HG03565 (cell line): ENCODE results near the gene CDCA3.

ENCODE experiments used
- ATAC-seq: cut with Tn5 transposase; IDR thresholded peaks from one replicate; pipeline ENCODE4 v1.9.1; 2021; ENCODE audit warnings: mild to moderate bottlenecking, moderate library complexity; ENCODE audit not compliant: unreplicated experiment

The CDCA3 gene

GRCh38 chr12:6821591-6822425, 29.3 kb downstream of the CDCA3 start, which contains the start of gene GPR162:
GPR162 (plus strand) TSS chr12:6821821; CDS start chr12:6823899, 2,078 bp downstream.
- no peak for ATAC-seq

GRCh38 chr12:6820166-6820565, 30.9 kb downstream of the CDCA3 start:
- ATAC-seq: no peak

DNA sequence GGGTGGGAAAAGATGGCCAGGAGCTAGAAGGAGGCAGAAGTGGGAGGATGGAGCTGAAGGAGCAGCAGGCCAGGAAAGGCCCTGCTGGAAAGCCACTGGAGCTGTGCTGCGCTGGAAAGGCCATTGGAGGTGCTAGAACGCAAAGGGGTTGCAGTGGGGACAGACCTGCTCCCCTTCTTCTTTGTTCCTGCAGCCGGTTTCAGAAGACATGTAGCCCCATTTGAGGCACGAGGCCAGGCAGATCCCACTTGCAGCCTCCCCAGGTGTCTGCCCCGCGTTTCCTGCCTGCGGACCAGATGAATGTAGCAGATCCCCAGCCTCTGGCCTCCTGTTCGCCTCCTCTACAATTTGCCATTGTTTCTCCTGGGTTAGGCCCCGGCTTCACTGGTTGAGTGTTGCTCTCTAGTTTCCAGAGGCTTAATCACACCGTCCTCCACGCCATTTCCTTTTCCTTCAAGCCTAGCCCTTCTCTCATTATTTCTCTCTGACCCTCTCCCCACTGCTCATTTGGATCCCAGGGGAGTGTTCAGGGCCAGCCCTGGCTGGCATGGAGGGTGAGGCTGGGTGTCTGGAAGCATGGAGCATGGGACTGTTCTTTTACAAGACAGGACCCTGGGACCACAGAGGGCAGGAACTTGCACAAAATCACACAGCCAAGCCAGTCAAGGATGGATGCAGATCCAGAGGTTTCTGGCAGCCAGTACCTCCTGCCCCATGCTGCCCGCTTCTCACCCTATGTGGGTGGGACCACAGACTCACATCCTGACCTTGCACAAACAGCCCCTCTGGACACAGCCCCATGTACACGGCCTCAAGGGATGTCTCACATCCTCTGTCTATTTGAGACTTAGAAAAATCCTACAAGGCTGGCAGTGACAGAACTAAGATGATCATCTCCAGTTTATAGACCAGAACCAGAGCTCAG, 31.7 kb downstream of the CDCA3 start:
- no peak for ATAC-seq

DNA sequence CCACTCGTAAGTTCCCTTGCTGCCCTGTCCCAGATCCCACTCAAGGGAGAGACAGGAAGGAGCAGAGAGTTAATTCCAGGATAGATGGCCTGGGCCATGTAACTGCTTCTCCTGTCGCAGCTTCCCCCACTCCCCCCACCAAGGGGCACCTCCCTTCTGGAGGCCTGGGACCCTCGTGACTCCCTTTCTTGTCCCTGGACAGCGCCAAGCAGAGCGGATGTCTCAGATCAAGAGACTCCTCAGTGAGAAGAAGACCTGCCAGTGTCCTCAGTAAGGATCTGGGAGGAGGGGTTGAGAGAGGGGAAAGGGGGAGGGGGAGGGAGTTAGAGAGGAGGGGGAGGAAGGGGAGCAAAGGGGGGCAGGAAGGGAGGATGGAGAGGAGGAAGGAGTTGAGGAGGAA, 32.4 kb downstream of the CDCA3 start:
- no peak for ATAC-seq

GRCh38 chr12:6818222-6818621, 32.9 kb downstream of the CDCA3 start:
- ATAC-seq: no peak

- no peak for ATAC-seq
Observed at GRCh38 chr12:6817662-6818157, 33.4 kb downstream of the CDCA3 start.

GRCh38 chr12:6817098-6817497, 34.0 kb downstream of the CDCA3 start:
- no peak for ATAC-seq

- no peak for ATAC-seq
Observed at GRCh38 chr12:6816598-6816997, 34.5 kb downstream of the CDCA3 start.

DNA sequence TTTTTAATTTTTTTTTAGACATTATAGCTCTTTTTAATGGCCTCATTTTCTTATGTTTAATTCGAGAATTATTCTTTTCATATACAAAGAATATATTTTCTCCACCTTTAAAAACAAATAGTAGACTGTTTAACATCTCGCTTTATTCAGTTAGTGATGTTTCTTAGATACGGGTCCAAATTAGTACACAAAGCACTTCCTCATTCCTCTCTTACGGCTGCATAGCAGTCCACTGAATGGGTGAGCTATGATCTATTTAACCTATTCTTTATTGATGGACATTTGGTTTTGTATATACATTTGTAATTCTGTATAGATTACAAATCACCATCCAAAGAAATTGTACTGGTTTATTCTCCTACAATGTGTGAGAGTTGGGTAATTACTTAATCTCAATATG, 37.7 kb downstream of the CDCA3 start:
- ATAC-seq: no peak

- no peak for ATAC-seq
Observed at GRCh38 chr12:6810758-6811157, 40.3 kb downstream of the CDCA3 start.

- no peak for ATAC-seq
Observed at GRCh38 chr12:6809056-6809455, 42.0 kb downstream of the CDCA3 start.

- ATAC-seq: no peak
Observed at GRCh38 chr12:6807170-6807569, 43.9 kb downstream of the CDCA3 start.

- no peak for ATAC-seq
Observed at GRCh38 chr12:6799147-6799546, 51.9 kb downstream of the CDCA3 start.
